Prostate gland (tissue), 2 donors: Measurements from ENCODE around the gene GNG8.

ENCODE experiments used
- CTCF ChIP-seq, 4 experiments: fragments of 200-600 bp in 2 of 4; fragments of 450-650 bp in 2 of 4; sonication (generic) in 2 of 4; IDR thresholded peaks; 1 replicate in 3 of 4; 2 replicates in 1 of 4; pipeline ENCODE4 v1.5.1; 2016 to 2019; ENCODE audit warnings: antibody characterized with exemption in 4 of 4, mild to moderate bottlenecking in 2 of 4, moderate library complexity in 2 of 4
- POLR2AphosphoS5 ChIP-seq: sonication (generic); formaldehyde crosslinking; IDR thresholded peaks from one replicate; pipeline ENCODE4 v1.6.1; 2017; ENCODE audit warnings: antibody characterized with exemption

DNA sequence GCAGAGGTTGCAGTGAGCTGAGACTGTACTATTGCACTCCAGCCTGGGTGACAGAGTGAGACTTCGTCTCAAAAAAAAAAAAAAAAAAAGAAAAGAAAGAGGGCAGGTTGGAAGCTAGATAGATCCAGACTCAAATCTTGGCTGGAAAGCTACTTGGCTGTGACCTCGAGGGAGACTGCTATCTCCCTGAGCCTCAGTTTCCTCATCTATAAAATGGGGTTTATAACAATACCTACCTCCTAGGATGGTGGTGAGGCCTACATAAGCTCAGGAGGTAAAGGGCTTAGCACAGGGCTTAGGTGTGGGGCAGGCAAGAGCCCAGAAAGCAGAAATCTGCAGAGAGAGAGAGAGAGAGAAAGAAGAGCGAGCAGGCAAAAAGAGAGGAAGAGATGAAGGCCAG is 49.2 kb upstream of the GNG8 start:
- TF ChIP-seq CTCF (IDR thresholded peaks at IDR 0.05) = no peak
- TF ChIP-seq POLR2AphosphoS5 = no peak
